Duodenal mucosa (tissue), 2 donors: ENCODE results near the gene ZNF605.
"Not testable (repeated sequence)": the region's sequence is repeated elsewhere in the genome, so short reads cannot be mapped to it uniquely, and the experiment has no call there.

Source experiments
- H3K27ac ChIP-seq: one replicate; pipeline ENCODE4 v1.7.0; 2013; ENCODE audit warnings: low read depth, low read length
- H3K27me3 ChIP-seq, 2 donors: one replicate each; pipeline ENCODE4 v1.7.0; 2013; ENCODE audit warnings: low read length in 2 of 2, control low read depth in 1 of 2; ENCODE audit not compliant: insufficient read depth in 2 of 2, control insufficient read depth in 1 of 2
- H3K36me3 ChIP-seq, 2 donors: one replicate each; pipeline ENCODE4 v1.7.0; 2013; ENCODE audit warnings: low read length in 2 of 2, control low read depth in 1 of 2; ENCODE audit not compliant: insufficient read depth in 2 of 2, control insufficient read depth in 1 of 2
- H3K4me1 ChIP-seq, 2 donors: one replicate each; pipeline ENCODE4 v1.7.0; 2013; ENCODE audit warnings: low read length in 2 of 2, control low read depth in 1 of 2; ENCODE audit not compliant: insufficient read depth in 2 of 2, control insufficient read depth in 1 of 2
- H3K4me3 ChIP-seq, 2 donors: one replicate each; pipeline ENCODE4 v1.7.0; 2013; ENCODE audit warnings: low read length in 2 of 2, low read depth in 1 of 2
- H3K9ac ChIP-seq, 2 donors: one replicate each; pipeline ENCODE4 v1.7.0; 2013; ENCODE audit warnings: low read length in 2 of 2, low read depth in 1 of 2
- H3K9me3 ChIP-seq, 2 donors: one replicate each; pipeline ENCODE4 v1.7.0; 2013; ENCODE audit warnings: low read length in 2 of 2, control low read depth in 1 of 2; ENCODE audit not compliant: control insufficient read depth in 1 of 2

ZNF605 gene

GRCh38 chr12:132874620-132875019 lies 81.5 kb downstream of the ZNF605 start:
- not testable (repeated sequence) for H3K9me3 ChIP-seq, H3K27ac ChIP-seq, H3K4me1 ChIP-seq, H3K4me3 ChIP-seq, H3K9ac ChIP-seq, H3K27me3 ChIP-seq
- peaks cover 41 to 59% of the 10 kb centered on the region in 2 donors for H3K36me3 ChIP-seq

GRCh38 chr12:132874175-132874574 lies 81.9 kb downstream of the ZNF605 start:
- H3K36me3 ChIP-seq: peaks cover 46 to 63% of the 10 kb centered on the region in 2 donors
- no peaks in the 10 kb centered on the region for H3K9me3 ChIP-seq
- no peak overlapping the region for H3K9ac ChIP-seq
- H3K4me1 ChIP-seq: peaks cover 0 to 4% of the 10 kb centered on the region in 2 donors
- H3K27ac ChIP-seq: no peak overlapping the region
- no peaks in the 10 kb centered on the region for H3K27me3 ChIP-seq
- H3K4me3 ChIP-seq: no peak overlapping the region

- H3K36me3 ChIP-seq: peaks cover 47 to 63% of the 10 kb centered on the region in 2 donors
- H3K4me1 ChIP-seq: peaks cover 0 to 4% of the 10 kb centered on the region in 2 donors
- H3K27me3 ChIP-seq: no peaks in the 10 kb centered on the region
- no peak overlapping the region for H3K27ac ChIP-seq
- H3K4me3 ChIP-seq: no peak overlapping the region
- no peak overlapping the region for H3K9ac ChIP-seq
- no peaks in the 10 kb centered on the region for H3K9me3 ChIP-seq
Measured at GRCh38 chr12:132873724-132874123, 82.4 kb downstream of the ZNF605 start.

- H3K4me3 ChIP-seq: peak overlapping the region in 1 of 2 donors; percentile 9
- H3K4me1 ChIP-seq: peaks cover 0 to 4% of the 10 kb centered on the region in 2 donors
- no peak overlapping the region for H3K9ac ChIP-seq
- no peaks in the 10 kb centered on the region for H3K9me3 ChIP-seq
- no peaks in the 10 kb centered on the region for H3K27me3 ChIP-seq
- H3K36me3 ChIP-seq: peaks cover 47 to 66% of the 10 kb centered on the region in 2 donors
- no peak overlapping the region for H3K27ac ChIP-seq
Measured at GRCh38 chr12:132872975-132873421, 83.1 kb downstream of the ZNF605 start.

GRCh38 chr12:132872073-132872855 lies 83.8 kb downstream of the ZNF605 start:
- H3K9me3 ChIP-seq: no peaks in the 10 kb centered on the region
- H3K4me3 ChIP-seq: no peak overlapping the region
- no peak overlapping the region for H3K9ac ChIP-seq
- H3K36me3 ChIP-seq: peaks cover 52 to 69% of the 10 kb centered on the region in 2 donors
- no peak overlapping the region for H3K27ac ChIP-seq
- no peaks in the 10 kb centered on the region for H3K27me3 ChIP-seq
- peaks cover 0 to 4% of the 10 kb centered on the region in 2 donors for H3K4me1 ChIP-seq

- H3K36me3 ChIP-seq: peaks cover 55 to 76% of the 10 kb centered on the region in 2 donors
- no peak overlapping the region for H3K4me3 ChIP-seq
- no peaks in the 10 kb centered on the region for H3K27me3 ChIP-seq
- H3K4me1 ChIP-seq: peaks cover 0 to 4% of the 10 kb centered on the region in 2 donors
- no peak overlapping the region for H3K9ac ChIP-seq
- H3K9me3 ChIP-seq: no peaks in the 10 kb centered on the region
- no peak overlapping the region for H3K27ac ChIP-seq
Measured at GRCh38 chr12:132869551-132869950, 86.6 kb downstream of the ZNF605 start.
